HG03097 (cell line): ENCODE measurements around the gene PUS1.
"Not testable (repeated sequence)": the region's sequence is repeated elsewhere in the genome, so short reads cannot be mapped to it uniquely, and the experiment has no call there.

Source experiments
- ATAC-seq: cut with Tn5 transposase; IDR thresholded peaks from one replicate; pipeline ENCODE4 v1.9.1; 2021; ENCODE audit not compliant: unreplicated experiment, low FRiP score

Gene PUS1

DNA sequence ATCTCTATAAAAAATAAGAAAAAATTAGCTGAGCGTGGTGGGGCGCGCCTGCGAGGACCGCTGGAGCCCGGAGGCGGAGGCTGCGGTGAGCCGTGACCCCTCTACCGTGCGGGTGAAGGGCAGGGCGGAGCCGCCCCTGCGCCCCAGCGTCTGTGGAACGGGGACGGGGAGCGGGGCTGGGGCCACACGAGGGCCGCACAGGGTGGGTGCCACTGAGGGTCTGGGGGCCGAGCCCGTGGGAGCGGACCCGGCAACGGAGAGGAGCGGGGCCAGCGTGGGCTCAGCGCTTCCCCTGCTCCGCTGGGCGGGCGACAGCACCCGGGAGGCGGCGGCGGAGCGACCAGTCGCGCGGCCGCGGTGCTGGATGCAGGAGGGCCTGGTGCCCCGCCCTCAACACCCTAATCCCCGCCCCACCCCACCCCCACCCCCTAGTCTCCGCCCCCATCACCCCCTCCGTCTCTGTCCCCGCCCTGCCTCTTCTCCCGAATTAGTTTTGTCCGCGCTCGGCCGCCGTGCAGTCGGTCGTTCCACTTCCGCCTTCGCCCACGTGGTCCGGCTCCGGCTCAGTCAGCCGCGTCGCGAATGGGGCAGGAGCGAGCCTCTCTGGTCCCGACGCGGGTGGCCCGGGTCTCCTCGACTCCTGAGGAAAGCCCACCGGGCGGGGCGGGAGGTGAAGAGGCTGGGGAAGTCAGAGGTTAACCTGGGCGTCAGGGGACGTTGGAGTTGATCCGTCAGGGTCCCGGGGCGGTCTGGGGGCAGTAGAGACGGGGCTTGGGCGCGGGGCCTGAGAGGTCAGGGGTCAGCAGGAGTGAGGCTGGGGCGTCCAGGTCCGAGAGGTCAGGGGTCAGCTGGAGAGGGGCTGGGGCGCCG is at the start of gene PUS1:
Gene PUS1, plus strand, starts transcription at position 566 of the 870 bp plus-strand sequence. CDS start 447 bp downstream, outside the sequence.
- peak; percentile 60 for ATAC-seq

DNA sequence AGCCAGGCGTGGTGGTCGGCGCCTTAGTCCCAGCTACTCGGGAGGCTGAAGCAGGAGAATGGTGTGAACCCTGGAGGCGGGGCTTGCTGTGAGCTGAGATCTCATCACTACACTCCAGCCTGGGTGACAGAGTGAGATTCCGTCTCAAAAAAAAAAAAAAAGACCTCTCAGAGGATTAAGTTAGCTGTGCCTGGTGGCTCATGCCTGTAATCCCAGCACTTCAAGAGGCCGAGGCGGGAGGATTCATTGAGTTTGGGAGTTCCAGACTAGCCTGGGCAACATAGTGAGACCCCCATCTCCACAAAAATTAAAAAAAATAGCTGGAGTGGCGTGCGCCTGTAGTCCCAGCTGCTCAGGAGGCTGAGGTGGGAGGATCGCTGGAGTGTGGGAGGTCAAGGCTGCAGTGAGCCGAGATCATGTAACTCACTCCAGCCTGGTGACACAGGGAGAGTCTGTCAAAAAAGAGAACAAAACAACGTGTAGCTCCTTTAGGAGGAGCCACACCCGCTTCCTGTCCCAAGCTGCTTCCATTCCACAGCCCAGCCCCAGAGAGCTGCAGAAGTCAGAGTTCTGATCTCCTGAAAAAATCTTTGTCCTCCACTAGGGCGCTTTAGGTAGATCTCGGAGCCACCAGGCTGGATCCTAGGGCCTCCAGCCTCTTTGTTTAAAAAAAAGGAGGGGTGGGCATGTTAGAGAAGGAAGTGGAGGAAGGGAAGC is 46.1 kb upstream of the PUS1 start:
- ATAC-seq, result no peak

DNA sequence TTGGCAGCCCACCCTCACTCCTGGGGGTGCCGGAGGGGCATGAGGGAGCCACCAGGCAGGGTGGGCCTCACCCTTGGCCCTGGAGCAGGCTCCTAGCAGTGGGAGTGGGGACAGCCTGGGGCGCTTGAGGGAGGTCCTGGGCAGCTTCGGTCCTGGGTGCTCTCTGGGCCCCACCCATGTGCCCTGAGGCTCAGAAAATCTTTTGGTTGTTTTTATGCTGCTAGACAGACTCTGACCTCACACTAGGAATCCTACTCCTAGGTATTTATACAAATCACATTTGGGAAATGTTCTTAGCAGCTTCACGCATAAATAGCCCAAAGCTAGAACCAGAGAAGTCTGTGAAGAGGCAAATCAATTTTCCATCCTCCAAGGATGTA is 45.6 kb upstream of the PUS1 start:
- ATAC-seq, result no peak

DNA sequence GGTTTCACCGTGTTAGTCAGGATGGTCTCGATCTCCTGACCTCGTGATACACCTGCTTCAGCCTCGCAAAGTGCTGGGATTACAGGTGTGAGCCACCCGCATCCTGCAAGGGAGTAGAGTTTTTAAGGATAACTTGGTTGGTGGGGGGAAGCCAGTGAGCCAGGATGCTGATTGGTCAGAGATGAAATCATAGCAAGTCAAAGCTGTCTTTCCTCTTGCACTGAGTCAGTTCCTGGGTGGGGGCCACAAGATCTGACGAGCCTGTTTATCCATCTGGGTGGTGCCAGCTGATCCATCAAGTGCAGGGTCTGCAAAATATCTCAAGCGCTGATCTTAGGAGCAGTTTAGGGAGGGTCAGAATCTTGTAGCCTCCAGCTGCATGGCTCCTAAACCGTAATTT is 44.0 kb upstream of the PUS1 start:
- not testable (repeated sequence) for ATAC-seq

DNA sequence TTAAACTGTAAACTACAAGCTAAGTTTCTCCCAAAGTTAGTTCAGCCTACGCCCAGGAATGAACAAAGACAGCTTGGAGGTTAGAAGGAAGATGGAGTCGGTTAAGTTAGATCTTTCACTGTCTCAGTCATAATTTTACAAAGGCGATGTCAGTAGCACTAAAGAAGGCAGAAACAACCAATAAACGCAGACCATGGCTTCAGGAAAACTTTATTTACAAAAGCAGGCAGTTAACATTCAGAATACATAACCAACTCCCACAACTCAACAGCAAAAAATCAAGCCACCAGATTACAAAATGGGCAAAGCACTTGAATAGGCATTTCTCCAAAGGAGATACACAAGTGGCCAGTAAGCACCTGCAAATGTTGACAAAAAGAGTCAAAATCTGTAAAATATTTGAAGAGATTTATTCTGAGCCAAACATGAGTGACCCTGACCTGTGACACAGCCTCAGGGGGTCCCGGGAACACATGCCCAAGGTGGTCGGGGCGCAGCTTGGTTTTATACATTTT is 43.5 kb upstream of the PUS1 start:
- ATAC-seq, result no peak

DNA sequence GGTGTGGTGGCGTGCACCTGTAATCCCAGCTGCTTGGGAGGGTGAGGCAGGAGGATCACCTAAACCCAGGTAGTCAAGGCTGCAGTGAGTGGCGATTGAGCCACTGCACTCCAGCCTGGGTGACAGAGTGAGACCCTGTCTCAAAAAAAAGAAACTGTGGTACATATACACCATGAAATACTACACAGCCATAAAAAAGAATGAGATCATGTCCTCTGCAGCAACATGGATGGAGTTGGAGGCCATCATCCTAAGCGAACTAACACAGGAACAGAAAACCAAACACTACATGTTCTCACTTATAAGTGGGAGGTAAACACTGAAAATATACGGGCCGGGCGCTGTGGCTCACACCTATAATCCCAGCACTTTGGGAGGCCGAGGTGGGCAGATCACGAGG is 37.4 kb upstream of the PUS1 start:
- ATAC-seq, result not testable (repeated sequence)

DNA sequence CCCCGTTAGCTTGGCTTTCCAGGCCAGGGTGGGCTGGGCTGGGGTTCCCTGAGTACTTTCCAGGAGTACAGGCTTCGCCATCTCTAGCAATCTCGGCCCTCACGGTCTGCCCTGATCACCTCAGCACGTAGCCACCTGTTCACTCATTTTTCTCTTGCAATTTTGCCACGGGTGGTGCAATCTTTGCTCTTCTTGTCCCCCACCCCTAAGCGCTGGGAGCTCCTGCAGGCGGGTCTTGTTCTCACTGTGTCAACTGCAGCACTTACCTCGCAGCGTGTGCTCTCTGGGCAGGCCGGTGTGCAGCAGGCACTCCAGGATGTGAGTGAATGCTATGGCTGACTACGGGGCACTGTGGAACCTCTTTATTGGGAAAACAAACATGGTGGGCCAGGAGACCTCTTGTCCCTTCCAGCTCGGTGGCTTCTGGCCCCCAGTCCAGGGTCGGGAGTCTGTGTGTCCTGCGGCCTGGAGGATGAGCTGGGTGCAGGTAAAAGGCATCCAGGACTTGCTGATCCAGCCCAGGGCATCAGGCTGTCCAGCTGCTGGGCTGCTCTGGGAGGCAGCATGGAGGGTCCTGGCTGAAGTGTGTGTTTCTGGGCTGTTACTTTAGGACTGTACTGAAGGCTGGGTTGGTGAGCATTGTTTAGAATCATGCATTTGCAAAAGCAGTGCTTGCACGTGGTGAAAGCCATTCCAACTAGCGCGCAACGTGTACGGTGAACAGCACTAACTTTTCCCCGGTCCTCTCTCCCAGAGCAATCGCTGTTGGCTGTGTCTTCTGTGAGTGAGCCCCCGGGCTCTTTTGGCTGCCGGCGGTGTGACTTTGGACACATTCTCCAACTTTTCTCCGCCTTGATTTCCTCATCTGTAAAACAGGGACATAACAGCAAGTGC is 36.1 kb upstream of the PUS1 start:
- ATAC-seq, result no peak

DNA sequence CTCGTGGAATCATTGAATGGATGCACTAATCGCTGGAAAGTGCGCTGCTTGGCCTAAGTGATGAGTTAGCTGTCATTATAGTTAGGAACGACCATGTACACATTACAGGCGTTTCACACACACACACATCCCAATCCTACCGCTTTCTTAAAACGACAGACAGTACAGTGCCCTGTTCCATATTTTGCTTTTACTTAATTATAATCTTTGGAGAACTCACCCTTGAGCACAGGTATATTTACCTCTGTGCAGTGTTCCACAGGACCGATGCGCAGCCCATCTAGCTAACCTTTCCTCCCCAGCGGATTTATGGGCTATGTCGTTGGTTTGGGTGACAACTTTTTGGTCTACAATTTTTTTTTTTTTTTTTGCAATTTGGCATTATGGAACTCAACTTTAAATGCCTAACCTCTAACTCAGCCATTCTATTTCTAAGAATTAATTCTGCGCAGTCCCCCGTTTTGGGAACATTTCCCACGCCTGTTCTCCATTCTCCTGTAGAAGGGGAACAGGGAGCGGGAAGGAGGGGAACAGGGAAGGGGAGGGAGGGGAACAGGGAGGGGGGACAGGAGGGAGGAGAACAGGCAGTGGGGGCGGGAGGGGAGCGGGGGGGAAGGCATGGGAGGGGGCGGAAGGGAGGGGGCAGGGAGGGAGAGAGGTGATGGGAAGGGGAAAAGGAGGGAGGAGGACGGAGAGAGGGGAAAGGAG is 35.3 kb upstream of the PUS1 start:
- ATAC-seq, result no peak

DNA sequence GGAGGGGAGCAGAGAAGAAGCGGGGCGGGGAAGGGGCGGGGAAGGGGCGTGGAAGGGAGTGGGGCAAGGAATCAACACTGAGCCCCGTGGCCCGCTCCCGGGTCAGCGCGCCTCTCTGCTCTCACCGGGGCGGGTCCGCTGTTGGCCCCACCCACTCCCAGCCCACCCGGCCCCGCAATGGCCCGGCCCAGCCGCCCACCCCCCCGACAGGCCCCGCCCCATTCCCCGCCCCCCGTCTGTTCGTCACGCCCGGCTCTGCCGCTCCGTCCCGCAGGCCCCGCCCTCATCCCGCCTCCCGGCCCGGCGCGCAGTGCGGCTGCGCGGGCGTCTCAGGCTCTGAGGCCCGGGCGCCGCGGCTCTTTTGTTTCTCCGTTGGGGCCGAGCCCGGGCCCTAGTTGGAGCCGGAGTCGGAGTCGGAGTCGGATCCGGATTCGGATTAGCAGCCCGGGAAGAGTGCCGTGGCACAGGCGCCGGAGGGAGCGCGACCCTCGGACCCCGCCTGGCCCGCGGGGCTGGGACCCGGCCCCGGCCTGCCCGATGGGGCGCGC is 34.7 kb upstream of the PUS1 start, which contains the start of gene ULK1:
Gene ULK1, plus strand, starts transcription at position 310 of the 548 bp plus-strand sequence. CDS start 380 bp downstream, outside the sequence.
- ATAC-seq, result peak; percentile 69

DNA sequence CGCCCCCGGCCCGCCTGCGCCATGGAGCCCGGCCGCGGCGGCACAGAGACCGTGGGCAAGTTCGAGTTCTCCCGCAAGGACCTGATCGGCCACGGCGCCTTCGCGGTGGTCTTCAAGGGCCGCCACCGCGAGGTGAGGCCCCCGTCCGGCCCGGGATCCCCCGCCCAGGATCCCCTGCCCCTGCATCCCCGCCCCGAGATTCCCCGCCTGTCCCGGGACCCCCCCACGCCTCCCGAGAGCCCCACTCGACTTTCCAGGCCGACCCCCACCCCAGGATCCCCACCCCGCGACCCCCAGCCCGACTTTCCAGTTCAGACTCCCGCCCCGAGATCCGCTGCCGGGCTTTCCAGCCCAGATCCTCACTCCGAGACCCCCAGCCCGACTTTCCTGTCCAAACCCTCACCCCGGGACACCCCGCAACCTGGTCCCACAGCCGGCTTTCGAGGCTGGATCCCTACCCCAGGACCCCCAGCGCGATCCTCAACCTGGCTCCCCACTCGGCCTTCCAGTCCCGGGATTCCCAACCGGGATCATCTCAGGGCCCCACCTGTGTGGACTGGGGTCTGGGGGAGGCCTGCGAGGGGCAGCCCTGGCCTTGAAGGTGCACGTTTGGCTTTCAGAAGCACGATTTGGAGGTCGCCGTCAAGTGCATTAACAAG is 34.0 kb upstream of the PUS1 start:
- no peak for ATAC-seq

DNA sequence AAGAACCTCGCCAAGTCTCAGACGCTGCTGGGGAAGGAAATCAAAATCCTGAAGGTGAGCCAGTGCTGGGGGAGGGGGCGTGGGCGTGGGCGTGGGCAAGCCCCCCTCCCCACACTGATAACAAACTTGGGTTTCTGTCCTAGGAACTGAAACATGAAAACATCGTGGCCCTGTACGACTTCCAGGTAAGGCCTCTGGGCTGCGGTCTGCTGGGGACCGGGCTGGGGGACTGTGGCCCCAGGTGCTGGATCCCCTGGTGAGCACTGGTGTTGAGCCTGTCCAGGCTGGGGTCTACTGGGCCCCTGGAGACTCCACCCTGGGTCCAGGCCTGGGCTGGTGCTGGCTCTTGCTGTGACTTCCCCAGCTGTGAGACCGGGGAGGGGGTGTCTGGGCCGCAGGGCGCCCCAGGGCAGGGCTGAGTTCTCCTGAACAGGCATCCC is 33.4 kb upstream of the PUS1 start:
- no peak for ATAC-seq

DNA sequence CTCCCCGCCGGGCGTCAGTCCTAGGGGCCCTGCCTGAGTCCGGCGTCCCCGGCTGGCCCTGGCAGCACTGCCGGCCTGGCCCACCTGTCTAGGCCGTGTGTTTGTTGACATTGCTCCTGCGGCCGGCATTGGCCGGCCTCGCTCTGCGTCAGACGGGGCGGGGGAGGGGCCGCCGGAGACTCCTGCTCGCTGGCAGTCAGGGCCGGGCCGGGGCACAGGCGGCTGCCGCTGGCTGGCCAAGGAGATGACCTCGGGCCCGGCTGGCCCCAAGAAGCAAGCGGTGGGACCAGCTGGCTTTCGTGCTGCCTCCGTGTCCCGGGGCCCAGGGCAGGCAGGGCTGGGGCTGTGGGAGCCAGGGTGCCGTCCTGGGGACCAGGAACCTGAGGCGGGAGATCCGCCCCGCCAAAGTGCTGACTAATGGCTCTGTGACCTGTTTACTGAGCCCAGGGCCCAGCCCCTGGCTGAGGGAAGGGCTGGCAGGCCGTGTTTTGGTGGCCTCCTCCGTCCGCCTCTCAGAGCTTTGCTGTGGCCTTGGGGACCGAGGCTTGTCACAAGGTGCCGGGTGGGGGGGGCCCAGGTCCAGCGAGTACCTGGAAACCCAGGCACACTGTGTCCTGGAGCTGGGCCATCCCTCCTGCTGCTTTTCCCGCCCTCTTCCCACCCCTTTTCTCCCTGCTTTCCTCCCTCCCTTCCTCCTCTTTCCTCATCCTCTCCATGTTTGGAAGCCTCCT is 32.8 kb upstream of the PUS1 start:
- peak; percentile 44 for ATAC-seq

DNA sequence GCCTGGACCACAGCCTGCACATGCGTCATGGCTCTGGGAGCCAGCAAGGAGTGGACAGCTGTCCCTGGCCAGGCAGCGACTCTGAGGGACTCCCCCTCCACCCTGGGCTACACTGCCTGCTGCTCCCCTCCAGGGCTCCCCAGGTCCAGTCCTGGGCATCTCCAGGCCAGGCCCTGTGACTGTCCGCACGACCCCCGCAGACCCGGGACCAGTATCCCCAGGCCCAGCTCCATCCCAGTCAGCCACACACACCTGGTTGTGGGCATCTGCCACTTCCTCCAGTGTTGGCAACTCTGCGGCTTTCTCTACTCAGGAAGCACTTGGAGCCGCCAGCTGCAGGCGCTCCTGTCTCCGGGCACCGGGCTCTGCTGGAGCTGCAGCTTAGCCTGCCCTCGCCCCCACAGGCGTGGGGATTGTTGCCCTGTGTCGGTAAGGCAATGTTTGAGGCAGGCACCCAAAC is 32.2 kb upstream of the PUS1 start:
- no peak for ATAC-seq

DNA sequence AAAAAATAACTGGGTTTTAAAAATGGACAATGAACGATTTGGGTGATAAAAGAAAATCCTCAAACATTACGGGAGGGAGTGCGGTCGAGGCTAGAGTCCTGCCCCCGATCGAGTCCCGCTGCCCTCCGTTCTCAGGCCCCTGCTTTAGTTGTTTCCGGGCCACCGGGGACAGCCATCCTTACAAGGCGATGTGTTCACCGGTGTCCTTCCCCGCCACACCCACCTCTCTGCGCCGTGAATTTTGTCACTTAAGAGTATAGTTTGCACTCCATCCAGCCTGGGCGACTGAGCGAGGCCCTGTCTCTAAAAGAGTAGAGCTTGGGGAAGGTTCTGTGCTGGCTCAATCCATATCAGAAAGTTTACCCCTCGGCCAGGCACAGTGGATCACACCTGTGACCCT is 31.8 kb upstream of the PUS1 start:
- no peak for ATAC-seq

DNA sequence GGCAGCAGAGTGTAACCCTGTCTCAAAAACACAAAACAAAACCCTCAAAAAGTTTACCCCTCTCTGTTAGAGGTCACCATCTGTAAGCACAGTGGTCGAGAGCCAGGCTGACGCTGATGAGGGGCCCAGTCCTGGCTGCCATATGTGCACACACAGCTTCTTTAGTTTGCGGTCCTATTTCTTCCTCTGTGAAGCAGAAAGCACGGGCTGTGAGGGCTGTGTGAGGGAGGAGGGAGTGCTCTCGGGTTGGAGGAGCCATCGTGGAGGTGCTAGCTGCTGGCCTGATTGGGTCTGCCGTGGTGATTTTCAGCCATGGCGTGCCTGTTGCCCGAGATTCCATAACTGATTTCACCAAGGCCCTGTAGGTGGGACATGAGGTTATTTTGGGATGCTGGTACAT is 31.2 kb upstream of the PUS1 start:
- no peak for ATAC-seq

DNA sequence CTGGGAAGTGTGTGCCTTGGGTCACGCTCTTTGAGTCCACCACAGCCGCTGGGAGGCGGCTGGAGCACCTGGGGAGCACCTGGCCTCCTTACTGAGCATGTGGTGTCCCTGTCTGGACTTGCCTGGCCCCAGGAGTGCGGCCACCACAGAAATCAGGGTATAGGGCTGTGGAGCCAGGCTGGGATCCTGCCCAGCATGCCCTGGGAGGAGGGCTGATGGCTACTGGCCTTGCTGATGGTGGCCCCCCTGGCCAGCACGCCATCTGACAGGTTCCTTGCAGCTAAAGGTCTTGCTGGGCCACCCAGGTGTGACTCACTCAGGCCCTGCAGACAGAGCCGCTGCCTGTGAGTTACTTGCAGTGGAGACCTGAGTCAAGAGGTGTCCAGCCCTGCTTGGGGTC is 28.7 kb upstream of the PUS1 start:
- no peak for ATAC-seq

DNA sequence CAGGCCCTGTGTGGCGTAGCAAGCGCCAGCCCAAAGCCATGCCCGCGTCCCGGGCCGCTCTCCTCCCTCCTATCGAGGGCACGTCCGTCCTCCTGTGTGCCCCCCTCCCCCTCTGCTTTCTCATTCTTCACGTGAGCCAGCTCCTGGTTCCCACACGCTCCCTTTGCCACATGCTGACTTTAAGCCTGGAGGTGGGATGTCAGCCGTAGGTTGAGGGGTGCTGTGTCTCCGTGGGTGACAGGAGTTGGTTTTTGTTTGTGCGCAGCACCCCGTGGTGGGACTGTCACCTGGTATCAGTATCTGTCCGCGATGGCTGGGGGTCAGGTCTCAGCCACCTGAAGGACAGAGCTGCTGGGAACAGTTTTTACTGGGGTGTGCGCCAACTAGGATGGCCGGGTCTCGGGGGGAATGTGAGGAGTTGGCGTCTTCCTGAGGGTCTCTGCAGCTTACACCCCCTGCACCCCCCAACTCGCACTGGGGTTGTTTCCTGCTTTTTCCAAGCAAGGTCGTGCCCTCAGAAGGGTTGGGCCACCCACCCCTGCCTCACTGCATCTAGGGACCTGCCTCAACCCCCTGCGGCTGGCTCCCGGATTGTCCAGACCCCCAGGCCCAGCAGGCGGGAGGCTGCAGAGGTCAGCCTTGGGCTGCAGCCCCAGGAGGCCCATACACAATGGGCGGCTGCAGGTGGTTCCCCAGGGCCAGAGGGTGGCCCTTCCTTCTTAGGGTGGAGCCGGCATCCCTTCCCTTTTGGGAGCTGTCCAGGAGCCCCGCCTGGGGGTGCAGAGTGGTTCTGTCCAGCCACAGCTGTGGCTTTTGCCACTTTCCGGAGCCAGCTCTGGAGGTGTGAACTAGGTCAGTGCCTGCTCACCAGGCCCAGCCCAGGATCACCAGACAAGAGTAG is 27.4 kb upstream of the PUS1 start:
- no peak for ATAC-seq
